Brain microvascular endothelial cell (primary cell): ENCODE measurements around the gene COPZ2.
A peak's percentile ranks its signal among the peaks of the same experiment; 100 is the strongest.

Experiments
- DNase-seq: peaks from one replicate; pipeline ENCODE4 v3.0.0-alpha.2; 2020
- H3K27ac ChIP-seq: fragments of 250-450 bp; sonication (Bioruptor Pico); 2 replicates; pipeline ENCODE4 v1.5.1; 2020; ENCODE audit warnings: mild to moderate bottlenecking, moderate library complexity
- H3K27me3 ChIP-seq: fragments of 250-450 bp; sonication (Bioruptor Pico); replicated peaks from 2 replicates; pipeline ENCODE4 v1.5.1; 2020; ENCODE audit warnings: mild to moderate bottlenecking
- H3K36me3 ChIP-seq: fragments of 250-450 bp; sonication (Bioruptor Pico); replicated peaks from 2 replicates; pipeline ENCODE4 v1.5.1; 2020; ENCODE audit warnings: mild to moderate bottlenecking
- H3K4me3 ChIP-seq: 2 replicates; pipeline ENCODE4 v1.5.1; 2011; ENCODE audit warnings: low read depth, mild to moderate bottlenecking, control low read depth, low read length, moderate library complexity
- in situ Hi-C: cut with HindIII; loops from 2 replicates; pipeline ENCODE4 v1.10.0; 2017; ENCODE audit warnings: low sequenced_read_pairs, low pct_ligation_motif_present
- TF ChIP-seq, protein P1 (sequence below): IDR thresholded peaks from 2 replicates; pipeline ENCODE4 v1.5.1; 2011; ENCODE audit warnings: low read depth, mild to moderate bottlenecking, moderate library complexity, low read length, control low read depth, inconsistent platforms; ENCODE audit errors: missing control alignments

Gene COPZ2

DNA sequence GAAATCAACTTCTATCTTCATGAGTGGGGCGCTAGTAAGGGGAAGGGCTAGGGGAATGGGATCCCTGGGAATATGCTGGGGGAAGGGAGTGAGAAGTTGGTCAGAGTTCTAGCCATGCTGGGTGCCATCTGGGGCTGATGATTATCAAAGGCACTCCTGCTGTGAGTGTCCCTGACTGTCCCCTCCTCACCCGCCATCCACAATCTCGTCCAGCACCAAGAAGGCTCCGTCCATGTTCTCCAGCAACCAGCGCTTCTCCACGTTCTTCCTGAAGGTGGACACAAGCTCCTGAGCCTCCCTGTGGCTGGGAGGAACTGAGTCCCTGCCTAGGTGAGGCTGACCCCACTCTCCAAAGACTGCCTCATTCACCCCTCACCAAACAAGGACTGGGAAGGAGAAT is 5.6 kb downstream of the COPZ2 start:
- Histone ChIP-seq H3K27me3 (no peaks in the 10 kb centered on the region), H3K36me3 (no peaks in the 10 kb centered on the region), H3K27ac (no peak overlapping the region), H3K4me3 (no peak overlapping the region)
- TF ChIP-seq, protein P1, sequence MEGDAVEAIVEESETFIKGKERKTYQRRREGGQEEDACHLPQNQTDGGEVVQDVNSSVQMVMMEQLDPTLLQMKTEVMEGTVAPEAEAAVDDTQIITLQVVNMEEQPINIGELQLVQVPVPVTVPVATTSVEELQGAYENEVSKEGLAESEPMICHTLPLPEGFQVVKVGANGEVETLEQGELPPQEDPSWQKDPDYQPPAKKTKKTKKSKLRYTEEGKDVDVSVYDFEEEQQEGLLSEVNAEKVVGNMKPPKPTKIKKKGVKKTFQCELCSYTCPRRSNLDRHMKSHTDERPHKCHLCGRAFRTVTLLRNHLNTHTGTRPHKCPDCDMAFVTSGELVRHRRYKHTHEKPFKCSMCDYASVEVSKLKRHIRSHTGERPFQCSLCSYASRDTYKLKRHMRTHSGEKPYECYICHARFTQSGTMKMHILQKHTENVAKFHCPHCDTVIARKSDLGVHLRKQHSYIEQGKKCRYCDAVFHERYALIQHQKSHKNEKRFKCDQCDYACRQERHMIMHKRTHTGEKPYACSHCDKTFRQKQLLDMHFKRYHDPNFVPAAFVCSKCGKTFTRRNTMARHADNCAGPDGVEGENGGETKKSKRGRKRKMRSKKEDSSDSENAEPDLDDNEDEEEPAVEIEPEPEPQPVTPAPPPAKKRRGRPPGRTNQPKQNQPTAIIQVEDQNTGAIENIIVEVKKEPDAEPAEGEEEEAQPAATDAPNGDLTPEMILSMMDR = no peak
- no peak for DNase-seq
- in situ Hi-C loops = no loop called here

DNA sequence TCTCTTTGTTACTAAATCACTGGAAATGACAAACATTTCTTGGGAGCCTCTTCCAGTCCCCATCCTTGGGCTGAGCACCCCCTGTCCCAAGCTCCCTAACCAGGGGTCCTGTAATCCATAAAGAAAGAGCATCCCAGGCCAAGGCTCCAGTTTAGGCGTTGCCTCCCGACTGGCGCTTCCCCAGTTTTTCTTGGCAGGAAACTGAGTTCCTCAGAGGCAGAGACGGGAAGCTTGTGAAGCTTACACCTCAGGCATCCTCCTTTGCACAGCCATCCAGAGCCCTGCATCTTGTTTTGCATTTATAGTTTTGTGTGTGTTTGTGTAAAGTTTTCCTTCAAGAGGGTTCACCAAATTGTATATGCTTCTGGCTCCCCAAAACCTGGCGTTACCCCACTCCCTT is 7.1 kb downstream of the COPZ2 start:
- Histone ChIP-seq H3K27ac (no peak overlapping the region), H3K36me3 (no peaks in the 10 kb centered on the region), H3K27me3 (no peaks in the 10 kb centered on the region), H3K4me3 (no peak overlapping the region)
- in situ Hi-C loops = no loop called here
- DNase-seq = no peak
- TF ChIP-seq, protein P1 = no peak

DNA sequence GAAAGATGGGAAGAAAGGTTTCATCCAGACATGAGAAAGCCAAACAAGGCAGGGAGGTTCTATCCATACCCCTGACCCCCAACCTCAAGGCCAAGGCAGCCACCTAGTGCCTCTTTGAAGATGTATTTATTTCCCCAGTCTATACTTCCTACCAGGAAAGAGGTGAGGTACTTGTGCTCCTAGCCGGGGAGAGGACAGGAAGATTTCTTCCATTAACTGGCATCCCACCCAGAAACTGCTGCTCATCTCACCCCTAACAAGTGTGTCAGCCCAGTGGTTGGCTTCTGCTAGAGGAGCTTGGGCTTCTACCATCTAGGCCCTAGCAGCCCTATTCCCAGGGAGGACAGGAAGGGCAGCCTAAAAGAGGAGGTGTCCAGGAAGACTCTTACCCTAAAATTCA is 8.9 kb downstream of the COPZ2 start:
- Histone ChIP-seq H3K36me3 (no peaks in the 10 kb centered on the region), H3K27me3 (no peaks in the 10 kb centered on the region), H3K27ac (no peak overlapping the region), H3K4me3 (no peak overlapping the region)
- DNase-seq = no peak
- TF ChIP-seq, protein P1 = no peak
- in situ Hi-C loops = no loop called here

DNA sequence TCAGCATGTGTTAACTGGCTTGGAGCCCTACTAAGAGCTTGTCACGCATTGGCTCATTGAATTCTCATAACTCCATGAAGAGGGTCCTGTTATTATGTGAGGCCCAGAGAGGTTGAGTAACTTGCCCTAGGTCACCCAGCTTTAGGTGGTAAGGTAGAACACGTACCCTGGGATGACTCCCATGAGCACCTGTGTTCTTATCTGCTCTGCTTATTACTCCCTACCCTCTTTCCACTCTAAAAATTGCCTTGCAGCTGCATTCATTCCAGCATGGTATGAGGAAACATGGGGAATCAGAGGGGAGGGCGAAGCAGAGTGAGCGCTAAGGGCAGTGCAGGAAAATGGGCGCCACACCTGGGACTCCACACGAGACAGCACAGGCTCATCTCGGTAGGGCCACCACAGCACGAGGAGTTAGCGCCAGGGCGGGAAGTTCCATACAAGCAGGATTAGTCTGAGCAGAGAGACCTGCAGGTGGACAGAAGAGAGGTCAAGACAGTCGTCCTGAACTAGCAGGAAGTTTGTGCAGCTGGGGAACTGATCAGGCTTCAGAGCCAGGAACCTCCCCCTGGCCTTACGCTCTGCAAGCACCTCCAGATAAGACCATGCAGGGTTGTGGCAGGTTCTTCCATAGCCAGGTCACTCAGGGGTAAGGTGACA is 10.1 kb downstream of the COPZ2 start:
- Histone ChIP-seq H3K27ac (no peak overlapping the region), H3K27me3 (no peaks in the 10 kb centered on the region), H3K4me3 (no peak overlapping the region), H3K36me3 (no peaks in the 10 kb centered on the region)
- TF ChIP-seq, protein P1 = no peak
- DNase-seq = no peak
- in situ Hi-C loops = no loop called here

DNA sequence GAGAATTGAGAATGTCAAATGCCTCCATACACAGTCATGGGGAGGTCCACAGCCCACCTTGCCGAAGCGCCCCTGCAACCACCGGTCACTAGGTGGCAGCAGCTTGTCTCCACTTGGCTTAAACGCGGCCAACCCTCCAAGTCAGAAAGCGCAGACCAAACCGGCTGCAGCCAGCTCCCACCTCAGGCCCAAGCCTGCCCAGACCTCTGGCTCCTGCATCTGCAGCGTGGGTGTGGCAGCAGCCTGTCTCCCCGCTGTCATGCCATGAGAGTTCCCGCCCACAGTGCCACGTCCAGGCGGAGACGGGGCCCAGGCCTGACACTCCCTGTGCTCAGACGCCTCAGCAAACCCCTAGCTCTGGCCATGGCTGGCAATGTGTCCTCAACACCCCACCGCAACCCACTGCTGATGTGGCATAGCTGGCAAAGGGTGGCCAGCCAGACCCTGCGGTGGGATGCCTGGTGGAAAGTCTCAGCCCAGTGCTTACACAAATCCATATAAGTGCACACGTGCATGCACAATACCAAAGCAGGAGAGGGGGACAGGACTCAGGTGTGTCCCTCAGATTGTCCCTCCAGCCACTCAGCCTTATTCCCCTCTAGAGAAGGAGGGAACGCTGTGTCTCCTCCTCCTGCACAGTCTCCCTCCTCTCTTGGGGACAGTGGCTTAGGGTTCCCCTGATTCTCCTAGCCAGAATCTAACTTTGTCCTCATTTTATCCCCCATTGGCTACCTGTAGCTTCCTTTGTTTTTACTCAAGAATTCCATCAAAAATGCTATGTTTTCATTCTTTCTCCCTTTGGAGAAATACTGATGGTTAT is 10.9 kb downstream of the COPZ2 start:
- TF ChIP-seq, protein P1 = peak; percentile 96
- in situ Hi-C loops = no loop called here
- DNase-seq = peak; percentile 86
- Histone ChIP-seq H3K4me3 (no peak overlapping the region), H3K27ac (no peak overlapping the region), H3K36me3 (no peaks in the 10 kb centered on the region), H3K27me3 (no peaks in the 10 kb centered on the region)
